Measurements from ENCODE around the gene SLC35F2.
A peak's percentile ranks its signal among the peaks of the same experiment; 100 is the strongest.
"Not testable (repeated sequence)": the region's sequence is repeated elsewhere in the genome, so short reads cannot be mapped to it uniquely, and the experiment has no call there.

Gene SLC35F2, protein sequence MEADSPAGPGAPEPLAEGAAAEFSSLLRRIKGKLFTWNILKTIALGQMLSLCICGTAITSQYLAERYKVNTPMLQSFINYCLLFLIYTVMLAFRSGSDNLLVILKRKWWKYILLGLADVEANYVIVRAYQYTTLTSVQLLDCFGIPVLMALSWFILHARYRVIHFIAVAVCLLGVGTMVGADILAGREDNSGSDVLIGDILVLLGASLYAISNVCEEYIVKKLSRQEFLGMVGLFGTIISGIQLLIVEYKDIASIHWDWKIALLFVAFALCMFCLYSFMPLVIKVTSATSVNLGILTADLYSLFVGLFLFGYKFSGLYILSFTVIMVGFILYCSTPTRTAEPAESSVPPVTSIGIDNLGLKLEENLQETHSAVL

DNA sequence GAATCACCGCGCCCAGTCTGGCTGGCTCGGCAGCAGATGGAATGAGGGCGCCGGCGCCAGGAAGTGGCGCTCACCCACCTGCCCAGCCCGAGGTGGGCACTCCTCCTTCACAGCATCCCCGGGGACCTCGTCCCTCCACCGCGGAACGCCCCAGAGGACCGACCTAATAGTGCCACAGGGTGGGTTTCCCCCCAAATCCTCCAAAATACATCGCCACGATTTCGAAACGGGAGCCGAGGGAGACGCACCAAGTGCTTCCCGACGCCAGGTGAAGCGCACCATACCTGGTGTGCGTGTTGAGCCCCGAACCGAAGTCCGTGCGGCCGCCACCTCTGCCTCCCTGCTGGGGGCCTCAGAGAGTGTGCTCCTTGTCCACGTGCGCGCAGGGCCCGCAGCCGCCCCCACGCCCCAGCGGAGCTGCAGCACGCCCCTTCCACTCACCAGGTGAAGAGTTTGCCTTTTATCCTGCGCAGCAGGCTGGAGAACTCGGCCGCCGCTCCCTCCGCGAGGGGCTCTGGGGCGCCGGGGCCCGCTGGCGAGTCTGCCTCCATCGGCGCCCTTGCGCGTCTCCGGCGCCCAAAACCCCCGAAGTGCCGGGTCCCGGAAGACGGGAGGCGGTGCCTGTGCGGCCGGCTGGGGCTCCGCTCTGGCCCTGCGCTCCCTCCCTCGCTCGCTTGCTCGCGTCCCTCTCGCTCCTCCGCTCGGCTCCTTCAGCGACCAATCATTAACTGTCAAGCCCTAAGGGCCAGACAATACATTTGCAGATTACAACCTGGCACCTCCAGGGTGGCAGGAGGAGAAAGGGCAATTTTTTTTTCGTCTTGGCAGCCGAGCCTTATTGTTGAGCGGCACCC is at the start of gene SLC35F2:
SLC35F2 (minus strand) TSS at position 571 of the 854 bp plus-strand sequence; CDS start at position 551, 20 bp downstream.
- peak; percentile 46 for DNase-seq (ENCODE audit: low read depth)

- DNase-seq (ENCODE audit: low read depth): no peak
Measured at GRCh38 chr11:107908211-107908610, 49.6 kb upstream of the SLC35F2 start.

GRCh38 chr11:107898270-107898669 is 39.7 kb upstream of the SLC35F2 start:
- DNase-seq (ENCODE audit: low read depth): peak; percentile 54

GRCh38 chr11:107882095-107882820 is 23.7 kb upstream of the SLC35F2 start:
- no peak for DNase-seq (ENCODE audit: low read depth)

GRCh38 chr11:107881471-107881870 is 22.9 kb upstream of the SLC35F2 start:
- not testable (repeated sequence) for DNase-seq (ENCODE audit: low read depth)

GRCh38 chr11:107876141-107876540 is 17.6 kb upstream of the SLC35F2 start:
- no peak for DNase-seq (ENCODE audit: low read depth)

GRCh38 chr11:107864591-107864990 is 6.0 kb upstream of the SLC35F2 start:
- no peak for DNase-seq (ENCODE audit: low read depth)

GRCh38 chr11:107860688-107861087 is 2.1 kb upstream of the SLC35F2 start:
- no peak for DNase-seq (ENCODE audit: low read depth)

- not testable (repeated sequence) for DNase-seq (ENCODE audit: low read depth)
Measured at GRCh38 chr11:107860240-107860620, 1.6 kb upstream of the SLC35F2 start.

- DNase-seq (ENCODE audit: low read depth): peak; percentile 21
Measured at GRCh38 chr11:107859459-107860239, 1.1 kb upstream of the SLC35F2 start.

DNA sequence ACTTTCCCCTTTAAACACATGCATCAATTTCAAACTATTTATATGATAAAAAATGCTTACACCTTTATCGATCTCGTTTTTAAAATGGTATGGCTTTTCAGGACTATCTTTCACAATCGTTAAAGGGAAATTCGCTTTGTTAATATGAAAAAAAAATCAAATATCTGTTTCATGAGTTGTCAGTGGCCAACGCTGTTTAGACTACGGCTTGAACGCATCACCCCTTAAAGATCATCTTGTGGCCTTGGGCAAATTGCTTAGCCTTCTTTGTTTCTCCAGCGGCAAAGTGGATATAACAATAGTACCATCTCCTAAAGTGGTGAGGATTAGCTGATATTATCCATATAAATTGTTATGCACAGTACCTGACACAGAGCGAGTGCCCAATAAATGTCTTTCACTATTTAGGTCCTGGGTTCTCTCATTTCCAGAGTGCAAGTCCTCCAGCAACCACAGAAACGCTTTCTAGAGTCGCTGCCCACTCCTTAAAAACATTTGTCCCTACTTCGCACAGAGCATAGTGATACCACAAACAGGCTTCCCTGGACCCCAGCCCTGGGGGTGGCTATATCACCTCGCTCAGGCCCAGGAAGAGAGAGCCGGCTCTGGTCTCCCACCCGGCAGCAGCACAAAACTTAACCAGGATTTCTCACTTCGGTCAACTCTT is 904 bp downstream of the SLC35F2 start:
- peak; percentile 26 for DNase-seq (ENCODE audit: low read depth)

- peak; percentile 15 for DNase-seq (ENCODE audit: low read depth)
Measured at GRCh38 chr11:107856981-107857517, 1.5 kb downstream of the SLC35F2 start.

- no peak for DNase-seq (ENCODE audit: low read depth)
Measured at GRCh38 chr11:107856180-107856980, 2.2 kb downstream of the SLC35F2 start.

DNA sequence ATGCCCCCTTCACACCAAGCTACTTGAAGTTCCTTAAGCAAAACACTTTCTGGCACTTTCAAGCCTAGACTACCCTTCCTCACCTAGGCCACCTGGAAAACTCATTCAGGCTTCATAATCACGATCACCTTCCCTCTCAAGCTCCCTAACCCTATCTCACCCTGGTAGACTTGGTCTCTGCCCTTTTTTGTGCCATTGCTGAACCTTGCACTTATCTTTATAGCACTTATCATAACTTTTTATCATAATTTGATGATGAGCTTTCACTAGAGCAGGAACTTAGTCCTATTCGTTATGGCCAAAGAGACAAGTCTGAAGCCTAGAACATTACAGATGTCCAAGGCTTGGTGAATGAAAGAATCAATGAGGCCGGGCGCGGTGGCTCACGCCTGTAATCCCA is 5.5 kb downstream of the SLC35F2 start:
- DNase-seq (ENCODE audit: low read depth): no peak

DNA sequence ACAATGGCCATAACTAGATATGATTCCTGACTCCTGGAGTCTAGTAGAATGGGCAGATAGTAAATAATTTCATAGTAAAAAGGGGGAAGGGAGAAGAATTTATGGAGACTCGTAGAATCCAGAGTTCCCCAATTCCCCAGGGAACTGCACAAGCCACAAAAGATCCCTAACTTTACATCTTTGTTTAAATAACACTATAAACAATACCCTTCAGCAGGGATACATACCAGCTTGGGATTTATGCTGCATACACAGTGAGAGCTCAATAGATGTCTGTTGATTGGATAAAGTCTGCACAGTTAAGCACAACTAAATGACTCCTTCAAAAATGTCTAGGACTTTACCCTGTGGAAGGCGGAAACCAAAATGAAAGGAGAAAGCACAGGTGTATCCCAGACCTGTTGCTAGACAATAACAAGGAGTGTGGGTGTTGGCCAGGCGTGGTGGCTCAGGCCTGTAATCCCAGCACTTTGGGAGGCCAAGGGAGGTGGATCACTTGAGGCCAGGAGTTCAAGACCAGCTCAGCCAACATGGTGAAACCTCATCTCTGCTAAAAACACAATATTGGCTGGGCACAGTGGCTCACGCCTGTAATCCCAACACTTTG is 6.8 kb downstream of the SLC35F2 start:
- DNase-seq (ENCODE audit: low read depth): no peak

GRCh38 chr11:107849790-107850189 is 8.8 kb downstream of the SLC35F2 start:
- DNase-seq (ENCODE audit: low read depth): no peak

DNA sequence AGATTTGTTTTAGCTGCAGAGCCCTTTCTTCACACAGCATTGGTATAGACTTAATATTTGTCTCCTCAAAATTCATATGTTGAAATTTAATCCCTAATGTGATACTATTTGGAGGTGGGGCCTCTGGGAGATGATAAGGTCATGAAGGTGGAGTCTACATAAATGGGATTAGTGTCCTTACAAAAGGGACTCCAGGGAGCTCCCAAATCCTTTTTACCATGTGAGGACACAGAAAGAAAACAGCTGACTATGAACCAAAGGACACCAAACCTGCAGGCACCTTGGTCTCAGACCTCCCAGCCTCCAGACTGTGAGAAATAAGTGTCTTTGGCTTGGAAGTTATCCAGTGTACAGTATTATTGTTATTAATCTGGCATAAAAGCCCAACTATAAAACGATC is 10.2 kb downstream of the SLC35F2 start:
- DNase-seq (ENCODE audit: low read depth): no peak

DNA sequence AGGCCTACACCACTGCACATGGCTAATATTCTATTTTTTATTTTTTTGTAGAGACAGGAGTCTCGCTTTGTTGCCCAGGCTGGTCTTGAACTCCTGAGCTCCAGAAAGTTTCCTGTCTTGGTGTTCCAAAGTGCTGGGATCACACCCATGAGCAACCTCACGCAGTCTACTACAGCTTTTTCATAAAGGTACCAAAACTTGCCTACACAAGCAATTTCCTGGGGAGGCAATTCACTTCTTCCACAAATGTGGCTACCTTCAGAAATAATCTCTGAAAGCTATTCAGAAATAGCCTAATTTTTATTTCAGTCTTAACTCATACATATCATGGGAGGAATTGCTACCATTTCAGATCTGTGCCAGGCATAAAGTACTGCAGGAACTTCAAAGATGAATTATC is 11.4 kb downstream of the SLC35F2 start:
- no peak for DNase-seq (ENCODE audit: low read depth)

DNA sequence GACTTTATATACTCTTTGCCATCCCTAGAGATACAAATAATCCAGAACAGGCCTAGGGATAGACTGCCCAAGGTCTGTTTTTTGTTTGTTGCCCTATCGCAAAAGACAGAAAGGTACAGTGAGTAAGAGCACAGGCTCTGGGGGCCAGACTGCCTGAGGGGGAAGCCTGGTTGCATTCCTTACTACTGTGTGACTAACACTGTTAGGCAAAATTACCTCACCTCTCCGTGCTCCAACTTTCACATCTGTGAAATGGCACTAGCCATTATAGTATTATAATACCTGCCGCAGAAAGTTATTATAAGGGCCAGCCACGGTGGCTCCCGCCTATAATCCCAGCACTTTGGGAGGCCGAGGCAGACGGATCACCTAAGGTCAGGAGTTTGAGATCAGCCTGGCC is 14.5 kb downstream of the SLC35F2 start:
- peak; percentile 55 for DNase-seq (ENCODE audit: low read depth)
